22Rv1 (cell line): ENCODE data around the gene CEP131.

ENCODE experiments used
- CTCF ChIP-seq: fragments of 450-650 bp; IDR thresholded peaks from 2 replicates; pipeline ENCODE4 v1.5.1; 2017; ENCODE audit warnings: mild to moderate bottlenecking
- ZFX ChIP-seq: fragments of 450-650 bp; IDR thresholded peaks from 2 replicates; pipeline ENCODE4 v1.6.1; 2017; ENCODE audit warnings: antibody characterized with exemption, borderline replicate concordance

DNA sequence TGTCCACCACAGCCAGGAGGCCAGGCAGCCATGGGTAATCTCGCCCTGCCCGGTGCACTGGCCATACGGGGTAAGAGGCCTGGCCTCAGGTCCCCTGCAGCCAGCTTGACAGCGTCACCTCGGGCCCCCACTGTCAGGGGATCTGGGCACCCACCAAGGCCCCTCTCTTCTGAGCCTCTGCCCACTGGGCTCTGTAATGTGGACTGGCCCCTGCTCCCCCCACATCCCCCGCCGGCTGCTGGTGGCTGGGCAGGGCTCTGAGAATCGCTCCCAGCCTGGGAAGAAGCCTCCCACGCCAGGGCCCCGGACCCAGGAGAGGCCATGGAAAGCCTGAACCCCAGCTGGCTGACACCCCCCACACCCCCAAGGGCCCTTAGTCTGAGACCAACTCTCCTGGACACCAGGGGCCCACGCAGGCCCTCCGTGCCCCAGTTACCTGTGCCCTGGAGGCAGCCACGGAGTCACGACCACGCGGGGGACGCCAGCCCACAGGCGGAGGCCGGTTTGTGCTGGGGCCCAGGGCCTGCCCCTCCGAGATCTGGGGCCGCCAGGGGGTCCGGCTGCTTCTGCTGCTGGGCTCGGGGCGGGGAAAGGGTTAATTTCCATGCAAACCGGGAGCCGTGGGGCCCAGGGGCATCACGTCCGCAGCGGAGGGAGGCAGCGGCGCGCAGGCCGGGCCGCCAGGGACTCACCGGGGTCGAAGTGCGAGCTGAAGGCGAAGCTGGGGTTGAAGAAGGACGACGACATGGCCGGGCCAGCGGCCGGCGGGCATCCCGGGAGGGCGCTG is 57.3 kb downstream of the CEP131 start, which contains the start of gene PVALEF:
- TF ChIP-seq CTCF (no peak), ZFX (no peak)
